HG03469 (cell line): ENCODE results near the gene CDH26.

Experiments used
- ATAC-seq: cut with Tn5 transposase; IDR thresholded peaks from one replicate; pipeline ENCODE4 v1.9.1; 2021; ENCODE audit warnings: mild to moderate bottlenecking, moderate library complexity, moderate number of reproducible peaks; ENCODE audit not compliant: unreplicated experiment

CDH26 gene

DNA sequence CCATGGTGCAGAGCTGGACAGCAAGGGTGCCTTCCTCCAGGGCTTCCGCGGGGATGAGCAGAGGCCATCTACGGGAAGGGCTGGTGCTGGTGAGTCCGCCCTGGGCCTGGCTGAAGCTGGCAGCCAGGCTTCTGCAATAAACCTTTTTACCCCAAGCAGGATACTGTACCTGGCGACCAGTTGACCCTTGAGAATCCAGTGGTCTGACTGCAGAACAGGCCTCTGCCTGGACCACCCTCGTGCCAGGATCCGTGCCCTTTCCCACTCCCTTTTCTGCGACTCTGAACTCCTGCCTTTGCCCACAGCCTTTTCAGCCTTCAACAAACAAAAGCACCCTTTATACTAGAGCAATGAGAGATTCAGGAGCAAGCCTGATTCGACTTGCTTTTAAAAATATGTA, 18.9 kb downstream of the CDH26 start:
- no peak for ATAC-seq

DNA sequence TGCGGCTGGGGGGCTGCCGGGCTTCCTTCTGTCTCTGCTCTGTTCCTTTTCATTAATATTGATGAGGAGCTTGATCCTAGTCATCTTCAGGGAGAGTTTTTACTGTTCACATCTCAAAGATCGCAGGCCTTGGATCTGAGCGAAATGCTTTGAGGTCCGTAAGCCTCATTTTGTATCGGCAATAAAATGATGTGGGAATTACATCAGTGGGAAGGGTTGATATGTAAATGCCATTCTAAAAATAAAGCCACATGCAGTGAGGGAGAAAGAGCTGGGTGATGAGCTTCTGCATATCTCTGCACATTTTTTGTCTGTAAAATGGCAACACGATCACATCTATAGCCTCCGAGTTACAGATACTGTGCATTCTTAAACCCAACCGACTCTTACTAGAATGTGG, 24.9 kb downstream of the CDH26 start:
- no peak for ATAC-seq

DNA sequence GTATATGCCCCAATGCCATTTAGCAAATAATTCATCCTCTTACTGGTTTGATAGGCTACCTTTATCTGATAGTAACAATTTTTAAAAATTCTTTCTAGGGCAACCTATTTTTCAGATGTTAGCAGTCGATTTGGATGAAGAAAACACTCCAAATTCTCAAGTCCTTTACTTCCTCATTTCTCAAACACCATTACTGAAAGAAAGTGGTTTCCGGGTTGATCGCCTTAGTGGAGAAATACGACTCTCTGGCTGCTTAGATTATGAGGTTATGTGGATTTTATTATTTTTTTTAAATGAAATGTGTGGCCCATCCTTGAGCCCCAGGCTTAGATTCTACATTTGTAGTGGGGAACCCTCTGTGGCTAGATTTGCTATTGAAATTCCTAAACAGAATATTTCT, 26.3 kb downstream of the CDH26 start:
- no peak for ATAC-seq

DNA sequence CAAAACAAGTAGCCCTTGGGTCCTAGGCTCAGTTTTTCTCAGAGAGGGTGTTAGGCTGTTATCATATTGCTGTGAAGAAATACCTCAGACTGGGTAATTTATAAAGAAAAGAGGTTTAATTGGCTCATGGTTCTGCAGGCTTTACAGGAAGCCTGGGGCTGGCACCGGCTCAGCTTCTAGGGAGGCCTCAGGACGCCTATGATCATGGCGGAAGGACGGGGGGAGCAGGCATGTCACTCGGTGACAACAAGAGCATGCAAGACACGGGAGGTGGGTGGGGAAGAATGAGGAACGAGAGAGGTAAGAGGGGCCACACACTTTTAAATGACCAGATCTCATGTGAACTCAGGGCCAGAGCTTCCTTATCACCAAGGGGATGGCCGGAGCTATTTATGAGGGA, 26.9 kb downstream of the CDH26 start:
- no peak for ATAC-seq

DNA sequence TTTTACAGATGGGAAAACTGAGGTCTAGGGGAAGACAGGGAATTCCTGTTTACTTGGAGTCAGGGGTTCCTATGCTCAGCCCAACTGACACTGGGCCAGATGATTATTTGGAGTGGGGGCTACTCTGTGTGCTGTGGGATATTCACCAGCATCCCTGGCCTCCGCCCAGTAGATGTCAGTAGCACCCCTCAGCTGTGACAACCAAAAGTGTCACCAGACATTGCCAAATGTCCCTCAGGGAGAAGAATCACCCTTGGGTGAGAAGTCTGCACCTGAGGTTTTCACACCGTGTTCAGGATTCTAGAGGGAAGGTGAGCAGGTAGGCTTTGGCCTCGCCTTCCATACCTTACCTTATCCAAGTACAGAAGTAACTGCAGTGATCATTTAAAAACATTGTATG, 27.6 kb downstream of the CDH26 start:
- no peak for ATAC-seq

DNA sequence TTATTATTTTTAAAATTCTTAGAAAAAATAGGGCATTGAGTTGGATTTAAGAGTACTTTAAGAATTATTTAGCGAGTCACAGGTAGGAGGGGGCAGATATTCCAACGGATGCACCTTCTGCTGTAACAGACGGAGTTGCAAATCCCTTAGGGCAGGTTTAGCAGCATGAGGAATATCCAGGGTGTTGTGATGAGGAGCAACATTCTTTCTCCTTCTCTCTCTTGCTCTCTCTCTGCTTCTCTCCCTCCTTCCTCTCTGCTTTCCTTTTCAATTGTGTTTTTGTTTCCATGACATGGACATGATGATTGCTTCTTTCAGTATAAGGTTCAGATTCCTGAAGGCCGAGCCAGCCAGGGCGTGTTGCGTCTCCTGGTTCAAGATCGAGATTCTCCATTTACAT, 28.9 kb downstream of the CDH26 start:
- ATAC-seq, result no peak

DNA sequence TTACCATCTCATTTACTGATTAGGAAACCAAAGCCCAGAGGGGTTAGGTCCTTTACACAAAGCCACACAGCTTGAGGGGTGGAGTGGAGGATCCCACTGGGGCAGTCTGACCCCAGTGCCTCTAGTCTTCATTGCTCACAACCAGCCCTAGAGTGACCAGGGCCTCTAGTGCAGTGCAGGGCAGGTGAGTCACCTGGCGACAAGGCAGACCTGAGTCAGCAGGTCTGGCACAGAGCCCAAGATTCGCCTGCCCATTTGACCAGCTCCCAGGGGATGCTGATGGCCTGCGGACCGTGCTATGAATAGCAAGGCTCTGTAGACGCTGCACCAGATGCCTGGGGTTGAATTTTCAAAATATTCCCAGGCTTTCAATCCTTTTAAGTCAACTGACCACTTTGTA, 29.9 kb downstream of the CDH26 start:
- no peak for ATAC-seq

DNA sequence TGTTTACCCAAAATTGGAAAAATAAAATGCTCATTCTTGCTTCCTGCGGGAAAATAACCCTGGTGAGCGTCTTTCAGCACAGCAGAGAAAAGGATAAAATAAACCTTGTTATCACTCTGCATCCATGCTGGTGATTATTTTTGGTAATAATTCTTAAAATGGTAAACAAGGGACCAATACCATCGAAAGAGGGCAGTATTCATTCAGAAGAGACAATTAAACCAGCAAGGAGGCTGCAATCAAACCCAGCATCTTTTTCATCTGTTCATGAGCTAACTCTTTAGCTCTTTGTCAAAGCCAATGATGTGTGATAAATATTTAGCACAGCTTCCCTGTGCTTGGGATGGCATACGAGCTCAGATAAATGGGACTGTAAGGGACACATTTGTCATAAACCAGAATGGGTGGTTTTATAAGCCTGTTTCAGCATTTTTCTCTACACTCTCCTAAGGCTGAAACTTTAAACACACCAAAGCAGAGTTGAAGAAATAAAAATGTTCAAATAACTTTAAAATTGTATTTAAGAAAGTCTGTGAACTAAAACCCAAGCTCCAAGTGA, 34.4 kb downstream of the CDH26 start:
- ATAC-seq, result no peak

DNA sequence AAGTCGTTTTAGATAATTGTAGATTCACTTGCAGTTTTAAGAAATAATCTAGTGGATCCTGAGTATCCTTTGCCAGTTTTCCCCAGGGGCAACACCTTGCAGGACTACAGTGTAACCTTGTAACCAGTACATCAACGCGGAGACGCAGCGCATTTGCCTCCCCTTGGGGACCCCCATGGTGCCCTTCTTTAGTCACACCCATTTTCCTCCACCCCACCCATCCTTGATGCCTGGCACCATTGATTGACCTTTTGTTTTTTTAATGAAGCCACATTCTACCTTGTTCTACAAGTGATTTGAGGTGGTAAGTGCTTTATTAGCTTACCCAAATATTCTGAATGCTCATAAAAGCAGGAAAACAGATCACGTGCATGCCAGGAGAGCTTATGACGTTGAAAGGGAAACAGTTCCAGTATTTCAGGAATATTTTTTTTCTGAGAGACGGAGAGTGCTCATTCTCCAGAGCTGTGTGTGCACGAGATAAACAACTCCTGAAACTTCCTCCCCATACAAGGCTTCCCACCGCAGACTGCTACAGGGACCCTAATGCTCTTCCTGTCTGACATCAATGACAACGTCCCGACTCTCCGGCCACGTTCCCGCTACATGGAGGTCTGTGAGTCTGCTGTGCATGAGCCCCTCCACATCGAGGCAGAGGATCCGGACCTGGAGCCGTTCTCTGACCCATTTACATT, 35.7 kb downstream of the CDH26 start:
- ATAC-seq, result no peak

DNA sequence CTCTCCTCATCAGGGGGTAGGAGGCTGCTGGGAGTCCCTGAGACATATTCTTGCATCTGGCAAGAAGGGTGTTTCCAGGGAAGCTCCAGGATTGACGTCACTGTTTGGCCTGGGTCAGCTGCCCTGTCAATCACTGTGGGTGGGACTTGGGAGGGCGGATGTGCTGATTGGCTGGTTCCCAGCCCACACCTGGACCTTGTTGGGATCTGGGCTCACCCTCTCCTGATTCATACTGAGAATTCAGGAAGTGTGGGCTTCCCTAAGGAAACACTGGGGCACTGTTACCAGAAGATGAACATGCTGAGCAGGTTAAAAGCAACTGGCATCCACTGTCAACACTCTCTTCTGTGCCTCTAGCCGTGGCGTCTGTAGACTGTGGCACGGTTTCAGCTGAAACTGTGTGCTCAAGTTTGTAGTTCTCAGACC, 36.5 kb downstream of the CDH26 start:
- ATAC-seq, result no peak

DNA sequence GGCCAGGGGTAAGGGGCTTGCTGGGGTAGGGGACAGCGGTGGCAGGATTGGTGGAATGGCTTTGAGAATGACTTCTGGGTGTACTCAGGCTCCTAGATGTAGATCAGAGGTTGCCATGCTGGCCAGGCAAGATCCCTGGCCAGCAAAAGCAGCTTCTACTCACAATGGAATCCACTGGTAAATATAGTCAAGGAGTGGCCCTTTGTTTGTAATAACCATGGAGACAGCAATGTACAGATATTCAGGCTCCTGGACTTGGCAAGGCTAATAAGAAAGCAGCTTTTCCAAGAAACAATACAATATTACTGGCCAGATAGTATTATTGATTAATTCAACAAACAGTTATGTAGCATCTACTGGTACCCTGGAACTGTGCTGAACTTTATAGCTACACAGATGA, 37.9 kb downstream of the CDH26 start:
- no peak for ATAC-seq

DNA sequence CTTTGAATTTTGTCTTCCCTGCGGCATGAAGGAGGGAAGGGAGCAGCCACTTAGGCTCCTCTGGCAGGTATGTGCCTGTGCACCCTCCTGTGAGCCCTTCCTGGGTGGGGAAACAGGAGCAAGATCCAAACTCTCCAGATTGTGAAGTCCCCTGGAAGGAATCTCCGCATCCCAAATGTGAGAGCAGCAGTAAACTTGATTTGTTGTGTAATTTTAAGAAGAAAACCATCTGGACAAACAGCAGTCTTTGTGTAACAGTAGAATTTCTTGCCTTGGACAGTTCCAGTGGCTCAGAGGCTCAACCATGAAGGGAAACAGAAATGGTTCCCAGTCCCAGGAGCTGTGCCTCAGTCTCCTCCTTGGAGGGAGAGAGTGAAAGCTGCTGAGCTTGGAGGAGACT, 39.7 kb downstream of the CDH26 start:
- no peak for ATAC-seq

DNA sequence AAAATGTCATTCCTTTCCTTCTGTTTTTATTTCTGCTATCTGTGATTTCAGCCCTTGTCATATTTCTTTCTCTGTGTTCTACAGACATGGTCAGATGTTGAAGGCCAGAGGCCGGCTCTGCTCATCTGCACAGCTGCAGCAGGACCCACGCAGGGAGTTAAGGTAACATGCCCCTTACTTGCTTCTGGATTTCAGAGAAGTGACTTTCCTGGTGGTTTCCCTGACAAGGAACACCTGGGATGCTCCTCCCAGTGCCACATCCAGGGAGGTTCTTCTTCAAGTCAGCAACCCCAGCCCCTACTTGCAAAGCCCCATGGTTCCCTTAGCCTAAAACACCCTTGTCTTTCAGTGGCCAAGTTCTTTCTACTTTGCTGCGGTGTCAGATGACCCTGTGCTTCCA, 41.3 kb downstream of the CDH26 start:
- ATAC-seq, result no peak

DNA sequence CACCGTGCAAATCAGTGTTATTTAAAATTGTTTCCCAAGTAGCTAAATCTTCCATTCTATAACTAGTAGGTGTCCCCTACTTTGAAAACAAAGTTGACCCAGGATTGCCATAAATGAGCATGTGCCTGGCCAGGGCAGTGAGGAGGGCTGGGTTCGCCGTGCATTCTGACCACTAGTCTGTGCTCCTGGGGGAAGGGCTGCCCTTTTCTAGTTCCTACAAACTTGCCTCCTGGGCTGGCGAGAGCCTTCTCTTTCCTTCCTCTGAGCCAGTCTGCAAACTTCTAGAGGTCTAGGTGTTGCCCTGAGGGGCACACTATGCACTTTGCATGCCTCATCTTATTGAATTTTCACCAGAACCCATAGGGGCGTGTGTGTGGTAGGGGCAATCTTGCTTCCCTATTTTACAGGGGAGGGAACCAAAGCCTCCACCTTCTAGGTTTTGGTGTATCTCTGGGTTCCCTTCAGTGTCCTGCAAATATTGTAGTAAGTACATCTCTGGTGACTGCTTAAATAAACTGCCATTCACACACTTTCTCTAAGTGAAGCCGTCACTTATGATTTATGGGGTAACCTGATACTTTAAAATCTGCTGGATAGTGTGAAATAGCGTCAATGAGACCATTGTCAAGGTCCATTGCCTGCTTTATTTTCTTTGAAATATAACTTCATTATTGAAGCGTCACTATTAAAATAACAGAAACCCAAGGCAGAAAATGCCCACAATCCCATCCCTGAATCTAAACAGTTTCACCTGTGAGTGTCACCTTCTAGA, 42.2 kb downstream of the CDH26 start:
- no peak for ATAC-seq

DNA sequence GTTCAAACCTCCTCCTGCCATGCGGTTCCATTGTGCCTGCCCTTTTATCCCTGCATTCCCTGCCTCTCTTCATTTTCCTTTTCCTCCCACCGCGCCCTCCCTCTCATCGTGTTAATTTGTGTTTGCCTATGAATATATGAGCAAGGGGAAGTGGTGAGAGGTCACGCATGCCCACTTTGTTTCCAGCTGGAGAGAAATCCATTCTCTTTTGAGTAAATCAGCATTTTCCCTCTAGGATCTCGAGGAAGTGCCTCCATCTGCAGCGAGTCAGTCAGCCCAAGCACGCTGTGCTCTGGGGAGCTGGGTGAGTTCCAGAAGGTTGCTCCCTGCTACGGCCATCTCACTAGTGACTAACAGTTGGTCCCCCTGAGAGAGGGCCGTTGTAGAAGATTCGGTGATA, 42.9 kb downstream of the CDH26 start:
- ATAC-seq, result no peak

DNA sequence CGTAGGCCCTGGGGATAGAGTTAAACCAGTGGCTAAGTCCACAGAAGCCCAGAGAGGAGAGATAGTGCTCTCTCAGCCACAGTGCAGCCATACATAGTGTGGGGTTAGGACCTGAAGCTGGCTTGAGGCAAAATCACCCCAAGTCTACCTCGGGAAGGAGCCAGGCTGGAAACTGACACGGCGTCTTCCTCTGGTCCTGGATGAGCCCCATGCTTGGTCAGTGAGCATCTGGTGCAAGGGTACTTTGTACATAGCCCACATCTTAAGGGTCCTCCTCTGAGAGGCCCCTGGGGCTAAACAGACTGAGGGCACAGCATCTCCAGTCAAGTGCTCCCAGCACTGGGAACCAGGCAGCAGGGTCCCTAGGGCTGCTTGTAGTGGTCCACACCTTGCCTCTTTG, 45.6 kb downstream of the CDH26 start:
- no peak for ATAC-seq

DNA sequence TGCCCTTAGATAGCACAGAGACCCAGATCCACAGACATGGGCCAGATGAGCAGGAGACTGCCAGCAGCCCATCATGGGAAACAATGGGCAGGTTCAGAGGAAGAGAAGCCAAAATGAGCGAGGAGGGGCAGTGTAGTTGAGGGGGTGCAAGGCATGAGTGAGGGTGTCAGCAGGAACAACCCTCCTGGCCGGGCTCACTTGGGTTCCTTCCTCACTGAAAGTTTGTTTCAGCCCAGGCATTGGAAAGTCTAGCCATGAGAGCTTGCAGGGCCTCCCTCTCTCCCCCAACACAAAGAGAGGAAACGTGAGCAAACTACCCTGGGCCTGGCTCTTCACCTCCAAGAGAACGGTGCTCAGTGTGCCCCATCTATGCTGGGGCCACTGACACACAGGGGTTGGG, 48.0 kb downstream of the CDH26 start:
- ATAC-seq, result no peak

DNA sequence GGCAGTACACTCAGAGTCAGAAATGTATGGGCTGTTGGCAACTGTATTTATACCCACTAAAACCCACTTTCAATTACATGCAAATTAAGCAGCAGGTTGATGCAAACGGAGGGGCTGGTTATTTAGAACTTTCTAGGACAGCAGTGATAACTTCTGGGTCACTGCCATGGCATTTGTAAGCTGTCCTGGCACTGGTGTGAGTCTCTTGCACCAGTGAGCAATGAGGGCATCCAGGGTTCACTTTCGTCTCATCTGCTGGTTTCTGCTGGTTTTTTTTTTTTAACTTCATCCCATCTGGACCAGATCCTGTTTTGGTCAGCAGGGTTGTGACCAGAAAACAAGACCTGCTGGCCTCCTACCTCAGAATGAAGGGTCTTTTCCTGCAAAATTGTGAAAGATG, 49.2 kb downstream of the CDH26 start:
- no peak for ATAC-seq

DNA sequence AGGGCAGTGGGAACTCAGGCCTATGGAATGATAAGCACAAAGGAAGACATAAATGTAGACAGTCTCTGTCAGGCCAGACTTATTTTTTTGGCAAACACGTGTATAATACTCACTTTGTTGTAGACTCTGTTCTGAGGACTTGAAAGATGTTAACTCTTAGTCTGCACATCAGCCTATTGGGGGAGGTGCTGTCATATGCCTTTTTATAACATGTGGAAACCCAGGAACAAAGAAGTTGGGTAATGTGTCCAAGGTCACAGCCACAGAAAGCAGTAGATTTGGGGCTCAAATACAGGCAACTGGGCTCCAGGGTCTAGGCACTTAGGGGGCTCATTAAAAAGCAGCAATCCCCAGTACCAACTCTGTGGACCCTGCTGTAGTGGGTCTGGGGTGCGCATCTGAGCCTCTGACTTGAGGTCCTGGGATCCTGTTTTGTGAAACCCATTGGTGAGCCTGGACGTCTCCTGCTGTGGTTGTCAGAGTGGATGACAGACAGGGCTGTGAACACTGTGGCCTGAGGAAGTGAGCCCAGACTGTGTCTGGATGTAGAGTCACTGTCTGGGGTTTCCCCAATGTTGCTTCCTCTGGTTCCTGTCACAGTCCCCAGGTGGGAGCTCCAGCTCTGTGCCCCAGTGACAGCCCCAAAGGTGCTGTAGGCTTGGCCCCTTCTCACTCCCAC, 50.0 kb downstream of the CDH26 start:
- ATAC-seq, result no peak

DNA sequence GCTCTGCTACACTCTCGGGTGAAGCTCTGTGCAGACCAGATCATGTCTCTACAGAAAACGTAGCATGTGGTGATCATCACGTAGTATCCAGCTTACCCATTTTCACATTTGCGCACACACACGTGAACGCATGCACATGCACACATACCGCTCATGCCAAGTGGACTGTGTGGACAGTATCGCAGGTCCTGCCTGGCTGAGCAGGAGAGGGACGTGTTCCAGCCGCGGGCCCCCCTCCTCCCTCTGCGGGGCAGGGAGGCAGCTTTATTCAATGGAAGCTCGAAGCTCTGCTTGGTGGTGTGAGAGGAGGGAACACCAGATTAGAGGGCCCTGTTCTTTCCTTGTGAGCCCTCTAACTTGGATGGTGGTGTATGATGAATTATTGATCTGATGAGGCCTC, 51.1 kb downstream of the CDH26 start:
- ATAC-seq, result no peak

DNA sequence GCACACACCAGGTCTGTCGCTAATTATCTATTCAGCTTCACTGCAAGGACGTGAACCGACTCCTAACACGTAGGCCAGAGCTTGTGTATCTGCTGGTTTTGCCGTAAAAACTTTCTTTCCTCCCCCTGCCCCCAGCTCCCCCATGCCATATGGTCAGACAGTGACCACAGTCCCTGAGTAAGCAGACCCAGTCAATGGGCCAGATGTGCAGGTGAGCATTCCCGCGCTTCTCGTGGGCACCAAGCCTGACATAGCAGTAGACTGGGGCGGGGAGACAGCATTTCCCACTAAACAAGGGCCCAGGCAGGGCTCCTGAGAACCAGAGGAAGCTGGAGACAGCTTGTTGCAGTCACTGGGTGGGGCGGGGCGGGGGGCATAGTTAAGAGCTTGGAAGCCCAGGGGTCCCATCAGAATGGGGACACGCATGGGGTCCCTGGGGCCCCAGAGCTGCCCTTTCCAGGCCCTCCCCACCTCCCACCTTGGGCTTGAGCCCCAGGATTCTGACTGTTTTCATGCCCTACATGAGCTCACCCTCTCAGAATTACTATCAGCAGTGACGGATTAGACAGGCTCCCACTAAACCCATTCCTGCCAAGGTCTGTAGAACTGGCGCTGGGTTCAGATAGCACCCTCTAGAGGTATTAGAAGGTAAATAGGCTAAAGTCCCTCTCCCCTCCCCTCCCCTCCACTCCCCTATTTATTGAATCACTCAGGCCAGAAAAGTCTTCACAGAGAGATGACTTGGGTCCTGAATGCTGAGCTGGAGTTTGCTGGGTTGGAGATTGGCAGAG, 51.8 kb downstream of the CDH26 start:
- ATAC-seq, result no peak
